PC-9 (cell line): ENCODE measurements around the gene THY1.

Experiments
- EZH2 ChIP-seq: fragments of 200-600 bp; sonication (generic); IDR thresholded peaks from 2 replicates; pipeline ENCODE4 v1.8.0; 2017; ENCODE audit warnings: antibody characterized with exemption, low read depth
- TF ChIP-seq, protein P1 (sequence below): fragments of 200-600 bp; sonication (generic); conservative IDR thresholded peaks from 2 replicates; pipeline ENCODE4 v1.6.1; 2017; ENCODE audit warnings: mixed run types, antibody characterized with exemption, mild to moderate bottlenecking, moderate library complexity

DNA sequence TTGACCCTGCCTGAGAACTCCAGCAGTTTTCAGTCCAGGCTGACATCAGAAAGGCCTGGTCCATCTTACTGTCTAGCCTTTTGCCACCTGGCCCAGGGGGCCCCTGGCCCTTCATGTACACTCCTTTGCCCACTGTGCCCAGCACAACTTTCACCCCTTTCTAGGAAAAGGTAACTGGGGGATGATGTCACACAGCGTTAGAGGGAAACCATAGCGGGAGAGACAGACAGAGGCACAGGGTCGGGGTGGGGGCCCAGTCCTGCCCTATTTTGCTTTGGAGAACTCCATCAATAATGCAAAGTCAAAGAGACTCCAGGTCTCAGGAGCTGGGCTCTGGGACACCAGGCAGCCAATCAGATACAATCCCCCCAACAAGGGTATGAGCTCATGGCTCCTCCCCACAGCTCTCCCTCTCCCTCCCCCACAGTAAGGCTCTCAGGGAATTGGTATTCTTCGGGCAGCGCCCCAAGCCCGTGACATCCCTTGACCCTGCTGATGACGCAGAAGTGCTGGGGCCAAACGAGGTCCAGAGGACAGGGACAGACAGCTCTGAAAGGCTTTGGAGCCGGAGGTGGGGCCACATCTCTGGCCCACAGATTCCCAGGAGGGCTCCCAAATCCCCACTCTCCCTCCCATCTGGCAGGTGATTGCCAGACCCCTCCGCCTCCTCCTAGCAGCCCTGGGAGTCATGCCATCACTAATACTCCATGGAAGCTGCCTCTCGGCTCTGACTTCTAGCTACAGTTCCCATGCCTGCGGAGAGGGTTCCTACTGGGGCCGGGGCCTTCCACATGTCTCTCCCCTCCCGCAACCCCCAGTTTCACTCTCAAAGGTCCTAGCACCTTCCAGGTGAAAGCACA is 47.4 kb downstream of the THY1 start:
- TF ChIP-seq, protein P1, sequence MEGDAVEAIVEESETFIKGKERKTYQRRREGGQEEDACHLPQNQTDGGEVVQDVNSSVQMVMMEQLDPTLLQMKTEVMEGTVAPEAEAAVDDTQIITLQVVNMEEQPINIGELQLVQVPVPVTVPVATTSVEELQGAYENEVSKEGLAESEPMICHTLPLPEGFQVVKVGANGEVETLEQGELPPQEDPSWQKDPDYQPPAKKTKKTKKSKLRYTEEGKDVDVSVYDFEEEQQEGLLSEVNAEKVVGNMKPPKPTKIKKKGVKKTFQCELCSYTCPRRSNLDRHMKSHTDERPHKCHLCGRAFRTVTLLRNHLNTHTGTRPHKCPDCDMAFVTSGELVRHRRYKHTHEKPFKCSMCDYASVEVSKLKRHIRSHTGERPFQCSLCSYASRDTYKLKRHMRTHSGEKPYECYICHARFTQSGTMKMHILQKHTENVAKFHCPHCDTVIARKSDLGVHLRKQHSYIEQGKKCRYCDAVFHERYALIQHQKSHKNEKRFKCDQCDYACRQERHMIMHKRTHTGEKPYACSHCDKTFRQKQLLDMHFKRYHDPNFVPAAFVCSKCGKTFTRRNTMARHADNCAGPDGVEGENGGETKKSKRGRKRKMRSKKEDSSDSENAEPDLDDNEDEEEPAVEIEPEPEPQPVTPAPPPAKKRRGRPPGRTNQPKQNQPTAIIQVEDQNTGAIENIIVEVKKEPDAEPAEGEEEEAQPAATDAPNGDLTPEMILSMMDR: no peak
- no peak for TF ChIP-seq EZH2
